Left colon (tissue), 2 donors: ENCODE measurements around the gene SFI1. TPM values are rescaled to one million over a fixed set of nuclear protein-coding genes. Genes with fewer than 3 reads are reported as not detected.
A peak's percentile ranks its signal among the peaks of the same experiment; 100 is the strongest.
"Not testable (repeated sequence)": the region's sequence is repeated elsewhere in the genome, so short reads cannot be mapped to it uniquely, and the experiment has no call there.

Experiments
- ATAC-seq: fragments of 200-7000 bp; cut with Tn5 transposase; one replicate; pipeline ENCODE4 v1.9.1; 2020; ENCODE audit warnings: mild to moderate bottlenecking, moderate library complexity
- DNase-seq, 2 donors: peaks; one replicate each; pipeline ENCODE4 v3.0.0-alpha.2; 2020
- intact Hi-C, 2 donors: fragments of 100-400 bp; cut with DNase I in 1 of 2; cut with micrococcal nuclease in 1 of 2; formaldehyde crosslinking; loops; one replicate each; pipeline versions ENCODE4 v1.11.2 to v1.14.0; 2022; cut with DNase I, micrococcal nuclease
- total RNA-seq, 2 donors: library from RNA; stranded (reverse); fragmentation: NEBNext Ultra II Directional; extraction: Animal tissue kit (Norgen Biotek cat#: 25700); gene quantifications; one replicate each; pipeline ENCODE4 v1.2.1, GENCODE V29; 2021
- donor health status: DM: no; HTN: no; CAD: no.
- donor health status: DM: yes; HTN: yes; CAD: no.

SFI1 gene
- total RNA-seq, 2 donors from 2014 or later, result 39.9 to 40.3 TPM

DNA sequence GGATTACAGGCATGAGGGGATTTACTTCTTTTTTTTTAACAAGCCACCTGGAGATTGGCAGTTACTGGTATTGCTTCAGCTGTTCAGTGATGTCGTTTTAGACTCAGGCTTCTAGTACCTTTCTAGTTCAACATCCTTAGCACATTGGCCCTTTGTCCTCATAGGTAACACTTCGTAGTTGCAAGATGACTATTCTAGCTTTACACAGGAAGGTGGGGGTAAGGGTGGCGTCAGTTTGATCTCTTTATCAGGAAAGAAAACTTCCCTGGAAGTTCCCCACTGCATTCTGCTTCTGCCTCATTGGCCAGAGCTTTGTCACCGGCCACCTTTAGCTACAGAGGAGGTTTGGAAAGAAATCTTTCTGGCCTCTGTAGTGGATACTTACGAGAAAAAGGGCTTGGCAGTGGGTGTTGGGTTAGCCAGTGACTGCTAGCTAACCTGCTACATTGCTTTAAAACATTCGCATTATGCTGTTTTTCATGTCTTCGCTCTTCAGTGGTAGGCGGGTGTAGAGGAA is 40.7 kb downstream of the SFI1 start:
- ATAC-seq (peak; percentile 23), DNase-seq (no peak)

DNA sequence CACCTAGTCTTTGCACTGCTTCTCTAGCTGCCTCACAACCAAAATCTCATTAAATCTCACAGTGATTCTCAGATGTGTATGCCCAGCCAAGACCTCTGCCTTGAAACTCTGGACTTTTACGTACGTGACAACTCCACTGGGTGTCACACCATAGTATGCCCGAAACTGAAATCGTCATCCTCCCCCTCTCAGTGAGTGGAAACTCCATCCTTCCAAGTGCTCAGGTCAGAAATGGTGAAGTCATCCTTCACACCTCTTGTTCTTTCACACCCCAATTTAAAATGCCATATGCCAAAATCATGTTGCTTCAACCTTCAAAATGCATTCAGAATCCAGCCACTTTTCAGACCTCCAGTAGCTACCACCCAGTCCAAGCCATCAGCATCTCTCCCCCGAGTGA is 42.5 kb downstream of the SFI1 start:
- intact Hi-C loops, result no loop called here
- ATAC-seq, result no peak

More for the DNA sequence above, 40.7 kb downstream of the SFI1 start:
- intact Hi-C loops, result no loop called here

DNA sequence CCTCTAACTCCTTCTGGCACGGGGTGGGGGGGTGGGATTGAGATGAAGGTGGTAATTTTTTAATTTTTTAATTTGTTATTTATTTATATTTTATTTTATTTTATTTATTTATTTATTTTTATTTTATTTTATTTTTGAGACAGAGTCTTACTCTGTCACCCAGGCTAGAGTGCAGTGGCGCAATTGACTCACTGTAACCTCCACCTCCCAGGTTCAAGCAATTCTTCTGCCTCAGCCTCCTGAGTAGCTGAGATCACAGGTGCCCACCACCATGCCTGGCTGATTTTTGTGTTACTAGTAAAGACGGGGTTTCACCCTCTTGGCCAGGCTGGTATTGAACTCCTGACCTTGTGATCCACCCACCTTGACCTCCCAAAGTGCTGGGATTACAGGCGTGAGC is 43.8 kb downstream of the SFI1 start:
- not testable (repeated sequence) for DNase-seq

More for the DNA sequence above, 42.5 kb downstream of the SFI1 start:
- no peak for DNase-seq

DNA sequence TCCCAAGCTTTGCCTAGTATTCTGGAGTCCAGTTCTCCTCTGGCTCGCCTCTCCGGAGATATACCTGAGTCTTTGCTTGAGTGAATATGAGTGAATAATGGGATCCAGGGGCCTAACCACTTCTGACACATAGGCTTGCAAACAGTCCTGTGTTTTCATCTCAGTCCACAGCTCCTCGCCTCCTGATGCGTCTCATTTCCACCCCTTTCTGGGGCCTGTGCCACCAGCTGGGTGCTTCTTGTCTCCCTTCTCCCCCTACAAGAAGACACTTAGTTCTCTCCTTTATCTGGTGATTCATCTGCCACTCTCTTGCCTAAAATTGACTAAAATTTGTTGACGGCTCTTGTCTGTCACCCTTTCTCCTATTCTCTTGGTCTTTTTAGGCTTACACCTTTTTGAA is 44.6 kb downstream of the SFI1 start:
- ATAC-seq (no peak), DNase-seq (no peak)
- intact Hi-C loops, result no loop called here

More for the DNA sequence above, 43.8 kb downstream of the SFI1 start:
- intact Hi-C loops, ATAC-seq: not testable (repeated sequence)

DNA sequence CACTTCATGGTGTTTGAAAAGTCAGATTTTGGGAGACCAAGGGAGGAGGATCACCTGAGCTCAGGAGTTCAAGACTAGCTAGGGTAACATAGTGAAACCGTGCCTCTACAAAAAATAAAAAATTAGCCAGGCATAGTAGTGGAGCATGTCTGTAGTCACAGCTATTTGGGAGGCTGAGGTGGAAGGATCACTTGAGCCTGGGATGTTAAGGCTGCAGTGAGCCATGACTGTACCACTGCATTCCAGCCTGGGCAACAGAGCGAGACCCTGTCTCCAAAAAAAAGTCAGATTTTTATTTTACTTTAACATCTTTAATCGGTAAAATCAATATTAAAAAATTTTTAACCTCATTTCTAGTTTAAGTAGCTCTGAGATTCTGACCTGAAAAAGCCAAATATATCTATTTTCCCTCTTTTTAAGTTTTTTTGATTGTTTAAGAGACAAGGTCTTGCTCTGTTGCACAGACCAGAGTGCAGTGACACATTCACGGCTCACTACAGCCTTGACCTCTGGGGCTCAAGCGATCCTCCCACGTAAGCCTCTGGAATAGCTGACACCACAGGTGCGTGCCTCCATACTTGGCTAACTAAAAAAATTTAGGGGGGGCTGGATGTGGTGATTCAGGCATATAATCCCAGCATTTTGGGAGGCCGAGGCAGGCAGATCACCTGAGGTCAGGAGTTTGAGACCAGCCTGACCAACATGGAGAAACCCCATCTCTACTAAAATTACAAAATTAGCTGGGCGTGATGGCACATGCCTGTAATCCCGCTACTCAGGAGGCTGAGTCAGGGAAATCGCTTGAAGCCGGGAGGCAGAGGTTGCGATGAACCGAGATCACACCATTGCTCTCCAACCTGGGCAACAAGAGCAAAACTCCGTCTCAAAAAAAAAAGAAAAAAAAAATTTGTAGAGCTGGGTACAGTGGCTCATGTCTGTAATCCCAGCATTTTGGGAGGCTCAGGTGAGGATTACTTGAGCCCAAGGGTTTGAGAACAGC is 48.4 kb downstream of the SFI1 start:
- DNase-seq, result no peak
- intact Hi-C loops, result no loop called here
- no peak for ATAC-seq

DNA sequence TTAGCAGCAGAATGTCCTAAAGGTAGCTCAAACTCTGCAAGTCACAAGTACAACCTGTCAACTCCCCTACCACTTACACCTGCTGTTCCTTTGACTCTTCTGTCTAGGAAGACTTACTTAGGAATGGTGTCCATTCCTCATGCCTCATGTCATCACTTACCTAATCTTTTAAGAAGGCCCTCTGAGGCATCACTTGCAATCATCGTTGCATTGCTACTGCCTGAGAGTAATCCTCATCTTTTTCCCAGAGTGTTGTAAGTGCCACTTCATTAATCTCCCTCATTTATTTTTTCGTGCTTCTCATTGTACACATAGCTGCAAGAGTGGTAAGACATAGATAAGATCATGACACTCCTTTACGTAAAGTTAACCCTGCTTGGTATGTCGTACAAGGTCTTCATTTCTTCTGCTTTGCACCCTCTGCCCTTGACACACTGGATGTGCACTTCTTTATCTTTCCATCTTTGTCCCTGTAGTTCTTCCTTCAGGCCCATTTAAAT is 54.6 kb downstream of the SFI1 start:
- ATAC-seq, result no peak
- no peak for DNase-seq
- intact Hi-C loops, result no loop called here

DNA sequence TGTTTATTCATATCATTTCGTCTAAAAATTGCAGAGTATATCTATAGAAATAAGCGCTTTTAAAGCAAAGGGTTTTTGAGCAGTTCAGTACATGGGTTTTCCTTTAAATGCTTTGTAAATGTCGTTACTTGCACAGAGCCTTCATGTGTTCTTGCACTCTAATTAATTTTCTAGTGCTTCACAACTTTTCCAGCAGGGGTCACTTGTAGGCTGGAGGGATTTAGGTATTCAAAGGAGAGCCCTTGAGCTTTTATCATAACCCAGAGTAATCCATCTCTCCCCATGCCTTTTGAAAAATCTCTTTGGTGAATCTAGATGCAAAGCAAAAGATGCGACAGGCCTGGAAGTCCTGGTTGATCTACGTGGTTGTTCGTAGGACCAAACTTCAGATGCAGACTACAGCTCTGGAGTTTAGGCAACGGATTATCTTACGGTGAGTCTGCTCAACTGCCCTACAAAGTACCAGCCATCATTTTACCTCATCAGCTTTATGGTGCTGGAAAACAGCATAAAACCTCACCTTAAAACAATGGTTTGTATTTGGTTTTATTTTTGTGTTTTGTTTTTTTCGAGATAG is 60.4 kb downstream of the SFI1 start:
- DNase-seq (no peak), ATAC-seq (peak; percentile 47)
- intact Hi-C loops, result loop anchor here in 1 of 2 donors (5.0 kb wide), 1 partner anchor 76 kb away; no protein-coding TSS in a partner anchor

DNA sequence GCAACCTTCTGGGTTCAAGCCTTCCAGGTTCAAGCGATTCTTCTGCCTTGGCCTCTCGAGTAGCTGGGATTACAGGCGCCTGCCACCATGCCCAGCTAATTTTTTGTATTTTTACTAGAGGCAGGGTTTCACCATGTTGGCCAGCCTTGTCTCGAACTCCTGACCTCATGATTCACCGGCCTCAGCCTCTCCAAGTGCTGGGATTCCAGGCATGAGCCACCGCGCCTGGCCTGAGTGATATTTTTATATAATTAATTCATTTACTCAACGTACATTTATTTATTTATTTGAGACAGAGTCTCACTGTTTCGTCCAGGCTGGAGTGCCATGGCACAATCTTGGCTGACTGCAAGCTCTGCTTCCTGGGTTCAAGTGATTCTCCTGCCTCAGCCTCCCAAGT is 62.2 kb downstream of the SFI1 start:
- not testable (repeated sequence) for DNase-seq, ATAC-seq
- intact Hi-C loops, result loop anchor here in 1 of 2 donors (5.0 kb wide), 1 partner anchor 74 kb away; no protein-coding TSS in a partner anchor

DNA sequence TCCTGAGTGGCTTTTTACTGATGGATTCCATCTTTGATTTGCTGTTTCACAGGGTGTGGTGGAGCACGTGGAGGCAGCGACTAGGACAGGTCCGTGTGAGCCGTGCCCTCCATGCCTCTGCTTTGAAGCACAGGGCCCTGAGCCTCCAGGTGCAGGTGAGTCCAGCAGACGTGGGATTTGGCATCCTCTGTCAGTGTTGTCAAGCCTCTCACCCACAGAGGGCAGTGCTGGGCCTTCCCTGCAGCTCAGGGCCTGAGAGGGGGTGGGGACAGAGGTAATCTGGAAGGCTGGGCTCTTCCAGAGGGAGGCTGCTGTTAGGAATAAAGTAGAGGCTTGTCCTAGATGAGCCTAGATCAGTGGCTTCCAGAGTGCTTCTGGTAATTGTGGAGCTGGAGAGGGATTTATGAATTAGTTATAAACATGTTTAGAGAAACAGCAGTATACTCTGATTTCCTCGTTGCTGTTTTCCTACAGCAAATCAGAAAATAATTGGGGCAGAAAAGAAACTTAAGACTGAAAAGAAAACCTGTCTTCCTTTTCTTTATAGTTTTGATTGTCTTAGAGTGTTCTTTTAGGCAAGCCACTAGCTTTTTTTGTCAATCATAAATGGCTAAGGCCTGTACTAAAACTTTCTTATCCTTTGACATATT is 65.0 kb downstream of the SFI1 start:
- ATAC-seq (peak; percentile 100), DNase-seq (peak; percentile 79 to 88)
- intact Hi-C loops, result no loop called here

DNA sequence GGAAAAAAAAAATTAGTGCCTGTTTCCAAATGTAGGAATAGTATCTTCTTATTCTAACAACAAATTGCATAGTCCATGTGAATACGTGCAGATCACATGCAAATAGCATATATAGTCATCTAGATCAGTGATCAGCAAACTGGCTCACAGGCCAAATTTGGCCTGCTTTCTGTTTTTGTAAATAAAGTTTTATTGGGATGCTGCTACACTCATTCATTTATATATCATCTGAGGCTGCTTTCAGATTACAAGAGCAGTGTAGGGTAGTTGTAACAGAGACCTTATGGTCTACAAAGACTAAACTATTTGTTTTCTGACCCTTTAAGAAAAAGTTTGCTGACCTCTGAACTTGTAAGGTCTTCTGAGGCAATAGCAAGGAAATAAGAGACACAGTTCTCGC is 65.6 kb downstream of the SFI1 start:
- ATAC-seq, result no peak
- DNase-seq, result no peak
- intact Hi-C loops, result no loop called here

DNA sequence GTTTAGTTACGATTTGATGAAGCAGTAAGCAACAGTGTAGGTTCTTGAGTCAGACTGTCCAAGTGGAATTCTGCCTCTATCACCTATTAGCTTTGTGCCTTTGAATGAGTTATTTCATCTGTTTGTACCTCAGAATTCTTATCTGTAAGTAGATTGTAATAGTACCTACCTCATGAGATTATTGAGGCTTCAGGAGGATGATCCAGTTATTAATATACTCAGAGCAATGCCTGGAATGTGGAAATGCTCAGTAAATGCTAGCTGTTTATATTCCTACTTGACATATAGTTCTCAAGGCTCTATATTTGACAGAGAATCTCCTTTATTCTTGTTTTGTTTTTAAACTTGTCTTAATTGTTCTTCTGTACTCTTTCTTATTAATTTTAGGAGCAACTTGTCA is 70.1 kb downstream of the SFI1 start:
- intact Hi-C loops, result no loop called here
- DNase-seq, result no peak
- no peak for ATAC-seq

DNA sequence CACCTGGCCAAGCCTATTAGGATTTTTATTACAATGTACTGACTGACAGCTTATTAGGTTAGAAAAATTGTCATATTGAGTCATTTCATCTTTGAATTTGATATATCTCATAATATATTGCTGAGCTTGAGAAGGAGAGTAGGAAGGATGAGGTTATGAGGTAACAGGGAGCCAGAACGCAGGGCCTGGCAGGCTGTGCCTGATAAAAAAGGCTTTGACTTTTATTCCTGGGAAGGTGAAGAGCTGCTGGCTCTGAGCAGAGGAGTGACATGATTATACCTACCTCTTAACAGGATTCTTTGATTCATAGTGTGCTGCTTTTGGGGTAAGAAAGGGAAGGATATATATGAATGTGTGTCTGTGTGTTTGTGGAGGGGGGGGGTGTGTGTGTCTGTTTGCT is 70.9 kb downstream of the SFI1 start:
- no peak for ATAC-seq
- no peak for DNase-seq
- intact Hi-C loops, result no loop called here

DNA sequence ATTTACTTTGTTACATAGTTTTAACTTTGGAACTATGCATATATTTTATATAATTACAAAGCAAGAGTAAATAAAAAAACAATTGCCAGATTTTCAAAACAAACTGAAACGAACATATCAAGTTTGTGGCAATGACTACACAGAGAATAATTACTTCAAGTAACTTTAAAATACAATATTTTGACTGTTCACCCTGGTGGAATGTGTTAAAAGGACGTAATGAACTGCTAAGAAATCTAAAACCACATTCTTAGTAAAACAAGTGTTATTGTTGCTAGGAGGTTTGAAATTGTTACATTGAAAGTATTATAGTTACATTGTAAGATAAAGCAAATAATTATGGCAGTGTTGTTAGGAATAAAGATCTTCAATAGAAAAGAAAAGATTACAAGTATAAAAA is 71.4 kb downstream of the SFI1 start:
- ATAC-seq, result no peak
- intact Hi-C loops, result no loop called here
- no peak for DNase-seq

DNA sequence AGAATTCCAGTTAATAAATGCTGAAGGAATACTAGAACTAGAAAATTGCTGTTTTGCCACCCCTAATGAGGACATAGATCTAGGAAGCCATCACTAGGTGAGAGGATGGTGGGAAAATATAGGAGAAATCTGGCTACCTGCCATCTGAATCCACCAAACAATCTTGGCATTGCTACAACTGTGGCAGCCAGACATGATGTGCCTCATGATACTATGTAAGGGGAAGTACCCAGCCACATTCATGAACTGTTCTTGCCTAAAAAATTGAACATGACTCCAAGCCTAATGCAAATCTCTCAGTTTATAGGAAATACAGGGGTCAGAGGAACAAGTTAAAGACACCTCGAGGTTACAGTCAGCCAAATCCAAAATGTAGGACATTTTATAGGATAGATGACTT is 72.8 kb downstream of the SFI1 start:
- DNase-seq, result no peak

DNA sequence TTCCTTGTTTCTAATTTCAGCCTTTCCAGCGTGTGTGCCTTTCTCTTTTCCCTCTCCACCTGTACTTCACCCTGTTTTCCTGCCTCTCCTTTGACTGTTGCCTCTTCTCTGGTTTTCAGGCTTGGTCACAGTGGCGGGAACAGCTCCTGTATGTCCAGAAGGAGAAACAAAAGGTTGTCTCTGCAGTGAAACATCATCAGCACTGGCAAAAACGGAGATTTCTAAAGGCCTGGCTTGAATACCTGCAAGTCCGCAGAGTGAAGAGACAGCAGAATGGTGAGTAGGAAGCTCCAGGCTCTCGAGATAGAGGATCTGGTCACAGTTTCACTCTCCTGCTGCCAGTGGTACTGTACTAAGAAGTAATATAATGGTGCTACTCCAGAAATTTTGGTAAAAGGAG is 76.6 kb downstream of the SFI1 start:
- DNase-seq, result no peak
- intact Hi-C loops, result no loop called here
- ATAC-seq, result no peak

More for the DNA sequence above, 72.8 kb downstream of the SFI1 start:
- intact Hi-C loops, result no loop called here
- no peak for ATAC-seq

DNA sequence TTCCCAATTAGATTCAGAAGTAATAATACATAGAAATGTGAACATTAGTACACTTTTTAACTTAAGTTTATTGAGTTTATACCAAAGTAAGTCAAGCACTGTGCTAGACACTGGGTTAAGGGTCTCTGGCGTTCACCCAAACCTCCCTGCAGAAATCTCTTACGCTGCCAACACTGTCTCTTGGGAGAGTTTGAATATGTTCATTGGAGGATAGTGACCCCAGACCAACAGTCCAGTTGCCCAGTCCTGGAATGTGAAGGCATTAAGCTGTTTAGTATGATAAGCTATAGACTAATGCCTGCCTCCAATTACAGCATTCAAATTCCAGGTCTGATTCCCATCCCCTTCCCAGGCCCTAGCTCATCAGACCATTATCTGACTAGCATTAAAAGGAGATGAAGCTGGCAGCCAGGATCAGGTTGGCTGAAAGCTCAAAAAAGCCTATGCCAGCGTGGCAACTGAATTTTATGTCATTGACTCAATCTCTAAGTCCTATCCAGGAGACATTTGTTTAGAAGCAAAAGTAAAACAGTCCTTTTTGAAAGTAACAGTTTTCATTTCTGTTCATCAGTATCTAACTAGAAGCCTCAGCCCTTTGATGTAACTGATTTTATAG is 77.8 kb downstream of the SFI1 start:
- intact Hi-C loops, result no loop called here
- ATAC-seq (no peak), DNase-seq (no peak)

DNA sequence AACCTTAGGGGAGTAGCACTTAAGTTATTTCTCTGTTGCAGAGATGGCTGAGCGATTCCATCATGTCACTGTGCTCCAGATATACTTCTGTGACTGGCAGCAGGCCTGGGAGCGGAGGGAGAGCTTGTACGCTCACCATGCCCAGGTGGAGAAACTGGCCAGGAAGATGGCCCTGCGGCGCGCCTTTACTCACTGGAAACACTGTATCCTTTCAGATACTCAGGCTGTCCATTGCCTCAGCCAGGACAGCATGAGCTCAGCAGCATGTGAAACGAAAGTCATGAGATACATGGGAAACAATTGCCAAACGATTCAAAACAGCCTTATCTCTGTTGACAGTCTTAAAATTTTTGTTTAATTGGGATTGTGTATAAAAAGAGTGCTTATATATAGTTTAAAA is 78.9 kb downstream of the SFI1 start:
- DNase-seq (no peak), ATAC-seq (no peak)
- intact Hi-C loops, result no loop called here

DNA sequence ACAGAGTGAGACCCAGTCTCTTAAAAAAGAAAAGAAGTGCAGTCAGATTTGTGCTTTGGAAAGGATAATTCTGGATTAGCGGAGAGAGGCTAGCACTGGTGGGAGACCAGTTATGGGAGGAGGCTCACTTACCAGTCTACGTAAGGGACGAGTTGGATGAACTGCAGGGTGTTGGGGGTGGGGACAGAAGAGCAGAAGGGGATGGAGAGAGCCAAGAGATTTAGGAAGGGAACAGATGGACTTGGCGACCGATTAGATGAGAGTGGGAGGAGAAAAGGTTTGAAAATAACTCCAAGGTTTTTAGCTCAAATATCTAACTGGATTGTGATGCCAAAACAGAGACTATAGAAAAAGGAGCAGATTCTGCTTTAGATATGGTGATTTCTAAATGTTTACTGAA is 81.4 kb downstream of the SFI1 start:
- DNase-seq (no peak), ATAC-seq (no peak)
- intact Hi-C loops, result no loop called here

DNA sequence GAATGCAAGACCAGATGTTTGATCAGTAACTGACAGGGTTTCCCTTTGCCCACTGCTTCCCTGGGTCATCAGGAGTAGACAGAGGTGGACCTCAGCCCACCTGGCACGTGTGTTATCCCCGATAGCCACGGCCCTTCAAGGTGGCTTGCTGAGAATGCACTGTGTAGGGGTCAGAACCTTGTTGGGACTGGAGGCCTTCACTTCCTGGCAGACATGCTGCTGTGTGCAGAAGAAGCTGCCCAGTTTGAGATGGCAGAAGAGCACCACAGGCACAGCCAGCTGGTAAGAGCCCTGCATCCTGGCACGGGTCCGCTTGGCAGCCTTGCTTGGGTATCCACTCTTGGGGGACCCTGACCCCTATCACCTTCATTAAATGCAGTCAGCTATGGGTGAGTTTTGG is 81.8 kb downstream of the SFI1 start:
- no peak for DNase-seq
- intact Hi-C loops, result no loop called here
- ATAC-seq, result no peak
